Measurements from ENCODE around the gene DHX35.
"Not testable (repeated sequence)": the region's sequence is repeated elsewhere in the genome, so short reads cannot be mapped to it uniquely, and the experiment has no call there.

DHX35 gene

DNA sequence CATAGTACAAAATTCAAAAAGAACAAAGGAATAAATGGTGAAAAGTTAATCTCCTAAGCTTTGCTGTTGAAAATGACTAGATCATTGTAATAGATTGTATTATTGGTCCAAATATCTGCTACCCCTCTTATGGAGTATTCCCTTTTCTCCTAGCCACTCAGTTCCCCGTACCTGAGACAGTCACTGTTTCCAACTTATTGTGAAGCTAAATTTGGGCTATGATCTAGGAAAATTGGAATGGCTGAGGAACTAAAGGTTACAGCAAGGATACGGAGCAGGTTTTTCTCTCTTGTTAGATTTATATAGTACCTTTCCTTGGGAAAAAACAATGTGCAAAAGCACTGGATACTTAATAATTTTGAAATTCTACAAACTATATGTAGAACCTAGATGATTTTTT, 17.3 kb downstream of the DHX35 start:
- no peak for DNase-seq (ENCODE audit: low read depth)

DNA sequence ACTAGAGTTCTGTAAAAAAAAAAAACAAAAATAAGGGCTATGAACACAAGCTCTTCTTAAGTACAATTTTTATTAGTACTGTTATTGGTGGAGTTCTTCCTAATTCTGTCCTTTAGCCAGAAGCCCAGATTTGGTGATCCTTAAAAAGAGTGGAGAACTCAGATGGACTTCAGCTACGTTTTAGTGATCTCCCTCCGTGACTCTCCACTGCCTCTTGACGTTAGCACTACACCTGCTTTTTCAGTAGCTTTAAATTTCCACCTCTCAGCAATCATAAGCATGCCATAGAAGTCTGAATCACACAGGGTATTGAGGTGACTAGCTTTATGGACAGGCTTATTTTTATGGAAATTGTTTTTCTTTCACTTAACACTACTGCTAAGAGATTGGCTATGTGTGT, 17.7 kb downstream of the DHX35 start:
- no peak for DNase-seq (ENCODE audit: low read depth)

DNA sequence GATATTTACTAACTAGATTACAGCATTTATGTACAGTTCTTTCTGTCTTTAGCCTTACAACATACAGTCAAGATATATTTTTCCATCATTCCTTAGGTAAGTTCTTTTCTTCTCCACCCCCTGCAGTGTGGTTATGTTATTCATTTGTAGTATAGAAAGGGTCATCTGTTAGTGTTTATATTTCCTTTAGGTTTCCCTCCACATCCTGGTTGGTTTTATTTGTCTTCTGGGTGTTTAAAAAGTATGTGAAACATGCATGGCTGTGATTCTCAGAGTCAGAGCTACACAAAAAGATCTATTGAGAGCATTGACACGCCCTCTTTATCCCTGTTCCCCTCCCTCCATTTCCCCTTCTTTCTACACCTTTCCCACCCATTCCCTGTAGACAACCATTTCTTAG, 20.1 kb downstream of the DHX35 start:
- DNase-seq (ENCODE audit: low read depth) = no peak

DNA sequence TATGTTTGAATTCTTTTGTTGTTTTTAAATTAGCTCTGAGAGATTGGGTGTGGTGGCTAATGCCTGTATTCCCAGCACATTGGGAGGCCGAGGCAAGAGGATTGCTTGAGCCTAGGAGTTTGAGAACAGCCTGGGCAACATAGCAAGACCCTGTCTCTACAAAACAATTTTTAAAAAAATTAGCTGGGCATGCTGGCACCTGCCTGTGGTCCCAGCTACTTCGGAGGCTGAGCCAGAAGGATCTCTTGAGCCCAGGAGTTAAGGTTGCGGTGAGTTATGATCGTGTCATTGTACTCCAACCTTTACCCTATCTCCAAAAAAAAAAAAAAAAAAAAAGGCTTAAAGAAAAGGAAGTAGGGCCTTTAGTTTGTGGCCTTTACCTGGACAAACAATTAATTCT, 22.9 kb downstream of the DHX35 start:
- DNase-seq (ENCODE audit: low read depth) = no peak

DNA sequence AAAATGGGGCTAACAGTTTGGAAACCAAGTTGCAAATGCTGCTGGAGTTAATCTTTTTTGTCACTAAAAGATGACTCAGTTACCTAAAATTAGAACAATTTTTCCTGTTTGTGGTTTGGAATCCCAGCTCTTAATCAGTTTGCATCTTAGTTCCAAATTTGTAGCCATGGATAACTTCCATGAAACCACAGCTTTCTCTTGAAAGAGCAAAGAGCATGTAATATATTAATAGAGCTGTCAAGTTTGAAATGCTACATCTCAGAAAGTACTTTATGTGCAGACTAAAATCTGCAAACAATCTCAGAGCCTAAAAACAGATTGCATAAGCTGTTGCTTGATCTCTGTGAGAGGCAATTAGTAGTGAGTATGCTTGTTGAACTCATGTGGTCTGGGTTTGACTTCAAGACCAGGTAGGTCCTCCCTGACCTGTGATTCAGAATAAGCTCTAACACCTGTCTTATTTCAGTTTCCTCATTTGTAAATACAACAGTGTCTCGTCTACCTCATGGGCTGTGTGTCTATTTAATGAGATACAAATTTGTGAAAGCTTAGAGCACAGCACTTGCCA, 23.5 kb downstream of the DHX35 start:
- DNase-seq (ENCODE audit: low read depth) = no peak

DNA sequence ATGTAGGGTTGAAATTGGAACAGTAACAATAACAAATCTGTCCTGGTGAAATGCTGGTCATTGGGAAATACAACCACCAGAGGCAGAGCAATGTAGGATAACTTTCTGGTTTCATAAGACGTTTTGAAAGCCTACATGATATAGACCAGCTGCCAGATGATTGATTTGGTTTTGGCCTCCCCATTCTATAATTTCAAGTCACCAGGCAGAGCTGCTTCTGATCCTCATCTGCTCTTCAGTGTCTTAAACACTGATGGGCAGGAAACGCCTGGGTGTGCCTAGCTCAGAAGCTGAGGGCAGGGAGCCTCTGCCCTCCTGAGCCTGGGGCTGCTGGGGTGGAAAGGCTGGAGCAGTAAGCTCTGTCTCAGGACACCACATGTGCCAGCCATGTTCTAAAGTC, 24.5 kb downstream of the DHX35 start:
- DNase-seq (ENCODE audit: low read depth) = no peak

DNA sequence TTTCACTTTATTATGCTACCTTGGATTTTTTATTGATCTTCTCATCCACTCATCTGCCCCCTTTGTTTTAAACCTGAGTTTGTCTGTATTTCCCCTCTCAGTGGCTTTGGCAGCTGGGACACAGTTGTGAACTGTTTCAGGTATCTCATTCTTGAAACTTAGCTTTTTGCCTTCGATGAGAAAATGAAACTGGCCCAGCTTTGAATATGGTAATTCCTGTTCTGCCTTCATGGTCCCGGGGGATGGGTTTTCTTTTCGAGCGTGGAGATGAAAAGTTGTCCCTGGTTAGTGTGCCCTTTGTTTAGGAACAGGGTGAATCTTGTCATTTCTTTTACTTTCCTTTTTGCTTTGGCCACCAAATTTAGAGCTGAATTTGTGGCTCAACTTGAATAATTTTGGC, 25.6 kb downstream of the DHX35 start:
- DNase-seq (ENCODE audit: low read depth) = no peak

DNA sequence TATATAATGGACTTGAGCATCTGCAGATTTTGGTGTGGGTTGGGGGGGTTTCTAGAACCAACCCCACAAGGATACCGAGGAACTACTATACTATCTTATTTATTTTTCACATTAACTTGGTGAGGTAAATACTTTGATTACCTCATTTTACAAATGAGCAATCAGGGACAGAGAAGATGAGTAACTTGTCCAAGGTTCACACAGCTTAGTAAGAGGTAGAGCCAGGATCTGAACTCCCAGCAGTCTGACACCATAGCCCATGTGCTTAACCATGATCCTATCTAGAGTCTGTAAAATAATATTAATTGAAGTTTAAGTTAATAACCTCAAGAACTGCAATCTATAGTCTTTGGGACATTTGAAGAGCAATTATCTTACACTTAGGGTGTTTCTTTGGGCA, 28.6 kb downstream of the DHX35 start:
- DNase-seq (ENCODE audit: low read depth) = no peak

DNA sequence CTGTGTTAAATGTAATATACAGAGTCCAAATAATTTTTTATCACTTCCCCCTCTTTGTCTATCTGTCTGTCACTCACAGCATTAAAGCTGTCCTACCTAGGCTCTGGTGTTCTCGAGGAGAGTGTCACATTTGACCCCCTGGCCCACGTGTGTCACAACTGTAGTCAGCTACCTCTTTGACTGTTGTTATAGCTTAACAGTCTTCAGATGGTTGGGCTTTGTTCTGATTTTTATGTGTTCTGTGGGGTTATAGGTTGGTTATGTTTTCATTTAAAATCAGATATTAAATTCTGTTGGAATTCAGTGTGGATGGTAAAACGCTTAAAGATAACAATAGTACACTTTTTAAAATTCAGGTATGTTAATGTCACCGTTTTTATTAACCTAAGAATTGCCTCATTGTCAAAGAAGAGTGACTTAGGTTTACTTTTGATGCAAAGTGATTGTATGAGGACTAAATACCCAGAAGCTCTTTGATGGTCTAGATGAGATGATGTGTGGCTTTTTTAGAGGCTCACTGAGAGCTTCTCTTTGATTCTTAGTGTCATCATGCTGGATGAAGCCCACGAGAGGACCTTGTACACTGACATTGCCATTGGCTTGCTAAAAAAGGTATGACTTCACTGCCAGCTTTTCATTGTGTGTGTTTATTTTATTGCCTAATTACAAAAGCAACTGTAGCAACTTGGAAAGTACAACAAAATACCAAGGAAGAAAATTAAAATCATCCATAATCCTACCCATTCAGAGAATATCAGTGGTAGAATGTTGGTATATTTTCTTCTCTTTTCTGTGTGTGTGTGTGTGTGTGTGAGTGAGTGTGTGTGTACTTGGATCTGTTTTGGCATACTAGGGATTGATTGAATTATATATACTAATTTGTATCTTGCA, 29.9 kb downstream of the DHX35 start:
- no peak for DNase-seq (ENCODE audit: low read depth)

DNA sequence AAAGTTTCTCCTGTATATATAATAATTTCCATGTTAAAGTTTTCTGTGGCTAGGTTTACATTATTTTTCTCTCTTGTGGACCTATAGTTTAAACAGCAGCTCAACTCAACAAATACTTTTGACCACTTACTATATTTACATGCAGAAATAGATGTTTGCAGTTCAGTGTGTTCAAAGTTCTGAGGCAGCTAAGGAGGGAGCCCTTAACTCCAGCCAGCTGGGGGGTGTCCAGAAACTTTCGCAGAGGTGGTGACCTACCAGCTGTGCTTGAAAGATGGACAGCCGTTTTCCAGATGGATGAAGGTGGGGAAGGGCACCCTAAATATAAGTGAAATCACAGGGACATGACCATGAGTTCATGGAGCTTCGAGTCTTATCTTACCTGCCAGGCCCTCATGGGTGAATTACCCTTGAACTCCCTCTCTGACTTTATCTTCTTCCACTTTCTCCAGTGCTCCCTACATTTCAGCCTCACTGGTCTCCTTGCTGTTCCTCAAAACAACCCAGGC, 33.4 kb downstream of the DHX35 start:
- DNase-seq (ENCODE audit: low read depth) = no peak

DNA sequence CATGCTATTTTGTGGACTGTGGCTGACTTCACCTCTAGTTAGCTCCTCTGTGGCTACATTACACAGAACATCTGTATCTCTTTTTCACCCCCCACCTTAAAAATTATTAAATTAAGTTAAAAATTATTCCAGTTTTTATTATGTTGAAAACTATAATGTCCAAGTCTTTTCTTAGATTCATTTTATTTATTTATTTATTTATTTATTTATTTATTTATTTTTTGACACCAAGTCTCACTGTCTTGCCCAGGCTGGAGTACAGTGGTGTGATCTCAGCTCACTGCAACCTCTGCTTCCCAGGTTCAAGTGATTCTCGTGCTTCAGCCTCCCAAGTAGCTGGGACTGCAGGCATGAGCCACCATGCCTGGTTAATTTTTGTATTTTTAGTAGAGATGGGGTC, 34.7 kb downstream of the DHX35 start:
- DNase-seq (ENCODE audit: low read depth) = not testable (repeated sequence)

DNA sequence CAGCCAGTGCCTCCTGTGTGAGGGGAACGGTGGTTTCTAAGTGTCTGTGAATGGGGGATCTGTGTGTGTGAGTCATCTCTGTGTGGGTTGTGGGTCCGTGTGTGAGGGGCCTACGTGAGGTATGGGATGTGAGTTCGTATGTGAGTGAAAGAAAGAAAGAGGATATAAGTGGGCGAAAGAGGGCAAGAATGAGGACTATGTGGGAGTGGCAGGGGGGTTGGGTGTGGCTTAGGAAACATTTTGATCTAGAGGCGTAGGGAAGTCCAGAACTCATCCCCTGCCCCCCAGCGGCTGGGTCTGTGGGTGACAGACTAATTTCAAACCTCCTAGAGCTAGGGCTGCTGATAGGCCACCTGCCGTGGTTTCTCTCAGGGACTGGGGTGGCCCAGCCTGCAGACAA, 35.5 kb downstream of the DHX35 start:
- DNase-seq (ENCODE audit: low read depth) = no peak

DNA sequence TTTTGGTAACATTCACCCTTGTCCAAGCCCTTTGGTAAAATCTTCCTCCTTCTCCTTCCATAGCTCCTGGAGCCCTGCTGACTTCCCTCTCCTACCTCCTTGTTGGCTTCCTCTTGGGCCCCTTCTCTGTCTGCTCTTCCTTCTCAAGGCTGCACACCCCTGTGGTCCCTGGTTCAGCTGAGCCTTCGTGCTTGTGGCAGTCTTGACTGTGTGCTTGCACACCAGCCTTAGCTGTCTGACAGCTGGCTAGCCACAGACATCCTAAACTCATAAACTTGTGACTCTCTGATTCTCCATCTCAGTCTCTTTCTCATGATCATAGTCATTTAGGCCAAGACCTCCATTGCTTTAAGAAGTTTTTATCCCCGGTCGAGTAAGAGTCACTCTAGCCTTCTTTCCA, 37.1 kb downstream of the DHX35 start:
- no peak for DNase-seq (ENCODE audit: low read depth)

DNA sequence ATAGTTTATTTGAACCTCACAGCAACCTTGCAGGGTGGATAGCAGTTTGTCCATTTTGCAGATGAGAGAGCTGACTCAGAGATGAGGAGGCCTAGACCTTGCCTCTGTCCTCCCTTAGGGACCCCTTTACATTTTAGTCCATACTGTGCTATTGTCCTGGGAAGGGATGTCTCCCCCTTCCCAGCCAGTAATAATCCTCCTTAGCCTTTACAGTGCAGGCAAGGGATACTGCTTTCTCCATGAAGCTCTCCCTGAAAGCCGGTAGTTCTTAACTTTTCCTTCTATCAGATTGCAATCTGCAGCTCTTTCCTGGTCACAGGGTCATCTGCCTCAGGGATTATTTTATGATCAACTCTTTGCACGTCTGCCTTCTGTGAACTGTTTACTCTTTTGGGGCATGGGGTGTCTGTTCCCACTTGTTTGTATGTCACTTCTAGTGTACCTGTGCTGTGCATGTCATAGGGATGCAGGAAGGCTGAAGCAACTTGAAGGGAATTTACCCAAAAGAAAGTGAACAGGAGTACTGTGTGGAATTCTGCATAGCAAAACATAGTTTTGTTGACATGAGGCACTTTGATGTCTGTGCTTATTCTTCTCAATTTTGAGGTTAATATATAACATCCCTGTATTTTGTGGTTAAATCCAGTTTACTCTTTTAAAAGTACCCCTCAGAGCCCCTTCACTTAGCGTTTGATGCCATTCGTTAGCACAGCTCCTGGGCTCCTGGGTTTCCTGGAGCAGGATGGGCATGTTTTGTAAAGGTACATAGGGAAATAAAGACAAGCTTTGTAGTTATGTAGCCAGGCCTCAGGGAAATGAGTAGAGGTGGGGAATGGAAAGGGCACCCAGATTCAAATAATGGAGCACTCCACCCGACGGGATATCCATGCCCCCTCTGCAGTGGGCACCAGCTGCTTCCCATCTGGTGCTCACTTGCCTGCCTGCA, 38.1 kb downstream of the DHX35 start:
- no peak for DNase-seq (ENCODE audit: low read depth)

DNA sequence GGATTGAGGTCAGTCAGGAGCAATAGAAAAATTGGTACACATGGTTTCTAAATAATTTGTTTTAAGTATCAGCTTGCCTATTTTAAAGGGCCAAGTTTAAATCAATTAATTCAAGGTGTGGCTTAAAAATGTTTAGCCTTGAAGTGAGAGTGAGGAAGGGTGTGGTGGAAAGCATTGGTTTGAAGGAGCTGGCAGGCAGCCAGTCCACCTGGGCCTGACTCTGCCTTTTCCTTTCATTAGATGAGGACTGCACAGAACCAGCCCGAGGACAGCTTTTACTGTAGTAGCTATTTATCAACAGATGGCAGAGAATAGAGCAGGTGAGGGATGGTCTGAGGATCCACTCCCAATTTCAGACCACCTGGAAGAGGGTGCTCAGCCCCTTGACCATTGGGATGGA, 42.4 kb downstream of the DHX35 start:
- no peak for DNase-seq (ENCODE audit: low read depth)

DNA sequence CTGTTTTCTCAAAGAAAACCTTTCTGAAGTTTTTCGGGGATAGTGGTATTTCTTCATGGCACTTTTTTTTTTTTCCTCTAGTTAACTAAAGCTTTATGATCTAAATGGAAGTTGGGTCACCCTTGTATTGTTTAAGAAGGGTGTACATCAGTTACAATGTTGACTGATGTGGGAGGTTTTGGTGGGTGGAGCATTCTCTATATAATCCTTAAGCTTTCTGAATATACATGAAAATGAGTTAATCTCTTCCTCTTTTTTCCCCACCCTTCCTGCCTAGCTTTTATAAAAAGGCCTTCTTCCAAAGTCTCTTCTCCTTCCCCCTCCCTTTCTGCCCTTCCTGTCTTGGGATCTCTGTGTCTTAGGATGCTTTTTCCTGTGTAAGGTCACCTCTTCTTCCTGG, 47.2 kb downstream of the DHX35 start:
- DNase-seq (ENCODE audit: low read depth) = no peak

DNA sequence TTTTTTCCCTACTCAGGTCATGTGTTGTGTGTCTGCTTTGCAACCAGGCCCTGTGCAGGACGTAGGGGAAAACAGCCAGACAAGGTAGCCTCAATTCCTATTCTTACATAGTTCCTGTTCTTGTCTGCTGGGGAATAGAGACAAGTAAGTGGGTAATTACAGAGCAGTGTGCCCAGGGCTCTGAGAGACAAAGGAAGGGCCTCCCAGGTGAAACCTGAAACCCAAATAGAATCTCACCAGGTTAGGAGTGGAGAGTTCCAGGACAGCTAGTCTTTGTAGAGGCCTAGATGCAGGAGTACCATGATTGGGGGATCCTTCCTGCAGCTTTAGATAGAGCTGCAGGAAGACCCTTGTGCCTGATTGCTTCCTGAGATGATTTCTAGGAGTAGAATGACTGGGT, 48.4 kb downstream of the DHX35 start:
- no peak for DNase-seq (ENCODE audit: low read depth)

DNA sequence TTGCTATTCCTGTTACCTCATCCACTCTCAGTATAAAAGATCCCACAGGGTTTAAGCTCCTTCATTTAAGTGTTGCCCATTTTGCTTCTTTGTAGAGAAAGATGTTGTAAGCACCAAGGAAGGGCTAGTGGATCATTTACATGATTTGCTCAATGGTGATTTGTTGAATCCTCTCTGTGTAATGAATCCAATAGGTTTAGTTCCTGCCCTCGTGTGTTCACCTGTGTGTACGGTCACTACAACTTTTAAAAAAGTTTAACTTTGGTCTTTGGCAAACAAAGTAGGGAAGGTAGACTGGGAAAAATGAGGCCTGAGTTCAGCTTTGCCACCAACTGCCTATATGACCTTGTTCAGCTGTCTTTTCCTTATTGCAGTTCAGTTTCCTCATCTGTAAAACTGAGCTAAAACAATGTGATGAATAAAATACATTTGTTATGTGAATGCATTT, 51.5 kb downstream of the DHX35 start:
- no peak for DNase-seq (ENCODE audit: low read depth)

DNA sequence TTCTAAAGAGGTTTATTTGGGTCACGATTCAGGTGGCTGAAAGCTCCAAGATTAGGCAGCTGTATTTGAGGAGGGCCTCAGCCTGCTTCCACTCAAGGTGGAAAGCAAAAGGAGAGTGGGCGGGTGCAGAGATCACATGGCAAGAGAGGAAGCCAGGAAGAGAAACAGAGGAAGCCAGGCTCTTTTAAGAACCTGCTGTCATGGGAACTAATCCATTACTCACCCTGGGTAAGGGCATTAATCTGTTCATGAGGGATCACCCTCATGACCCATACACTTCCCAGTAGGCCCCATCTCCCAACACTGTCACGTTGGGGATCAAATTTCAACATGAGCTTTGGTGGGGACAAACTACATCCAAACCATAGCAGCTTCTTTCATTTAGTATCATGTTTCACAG, 53.9 kb downstream of the DHX35 start:
- DNase-seq (ENCODE audit: low read depth) = no peak

DNA sequence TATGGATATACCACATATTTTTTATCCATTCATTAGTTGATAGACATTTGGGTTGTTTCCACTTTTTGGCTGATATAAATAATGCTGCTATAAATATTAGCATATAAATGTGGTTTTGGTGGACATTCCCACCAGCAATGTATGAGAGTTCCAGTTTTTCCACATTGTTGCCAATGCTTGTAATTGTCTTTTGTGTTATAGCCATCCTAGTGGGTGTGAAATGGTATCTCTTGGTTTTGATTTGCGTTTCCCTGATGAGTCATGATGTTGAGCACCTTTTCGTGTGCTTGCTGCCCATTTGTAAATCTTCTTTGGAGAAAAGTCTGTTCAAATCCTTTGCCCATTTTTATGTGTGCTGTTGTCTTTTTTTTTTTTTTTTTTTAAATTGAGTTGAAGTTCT, 54.4 kb downstream of the DHX35 start:
- no peak for DNase-seq (ENCODE audit: low read depth)

DNA sequence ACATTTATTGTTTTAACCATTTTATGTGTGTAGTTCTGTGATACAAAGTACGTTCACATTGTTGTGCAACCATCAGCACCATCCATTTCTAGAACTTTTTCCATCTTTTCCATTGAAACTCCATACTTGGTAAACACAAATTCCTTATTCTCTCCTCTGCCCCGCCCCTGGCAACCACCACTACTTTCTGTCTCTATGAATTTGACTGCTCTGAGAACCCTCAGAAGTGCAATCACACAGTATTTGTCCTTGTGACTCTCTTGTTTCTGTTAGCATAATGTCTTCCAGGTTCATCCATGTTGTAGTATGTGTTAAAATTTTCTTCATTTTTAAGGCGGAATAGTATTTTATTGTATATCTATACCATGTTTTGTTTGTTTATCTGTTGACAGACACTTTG, 56.9 kb downstream of the DHX35 start:
- no peak for DNase-seq (ENCODE audit: low read depth)

DNA sequence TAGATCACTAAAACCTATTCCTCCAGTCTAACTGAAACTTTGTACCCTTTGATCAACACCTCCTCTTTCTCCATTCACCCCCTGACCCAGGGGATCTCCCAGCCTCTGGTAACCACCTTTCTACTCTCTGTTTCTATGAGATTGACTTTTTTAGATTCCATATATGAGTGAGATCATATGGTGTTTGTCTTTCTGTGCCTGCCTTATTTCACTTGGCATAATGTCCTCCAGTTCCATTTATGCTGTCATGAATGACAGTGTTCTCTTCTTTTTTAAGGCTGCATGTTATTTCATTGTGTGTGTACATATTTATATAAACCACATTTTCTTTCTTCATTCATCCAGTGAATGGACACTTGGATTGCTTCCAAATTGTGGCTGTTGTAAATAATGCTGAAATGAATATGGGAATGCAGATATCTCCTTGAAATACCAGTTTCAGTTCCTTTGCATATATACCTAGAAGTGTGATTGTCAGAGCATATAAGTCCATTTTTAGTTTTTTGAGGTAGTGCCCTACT, 57.7 kb downstream of the DHX35 start:
- DNase-seq (ENCODE audit: low read depth) = no peak

All from HS-5 (cell line).